ENCODE results near the gene STRAP.
A peak's percentile ranks its signal among the peaks of the same experiment; 100 is the strongest.
"Not testable (repeated sequence)": the region's sequence is repeated elsewhere in the genome, so short reads cannot be mapped to it uniquely, and the experiment has no call there.

Gene STRAP

DNA sequence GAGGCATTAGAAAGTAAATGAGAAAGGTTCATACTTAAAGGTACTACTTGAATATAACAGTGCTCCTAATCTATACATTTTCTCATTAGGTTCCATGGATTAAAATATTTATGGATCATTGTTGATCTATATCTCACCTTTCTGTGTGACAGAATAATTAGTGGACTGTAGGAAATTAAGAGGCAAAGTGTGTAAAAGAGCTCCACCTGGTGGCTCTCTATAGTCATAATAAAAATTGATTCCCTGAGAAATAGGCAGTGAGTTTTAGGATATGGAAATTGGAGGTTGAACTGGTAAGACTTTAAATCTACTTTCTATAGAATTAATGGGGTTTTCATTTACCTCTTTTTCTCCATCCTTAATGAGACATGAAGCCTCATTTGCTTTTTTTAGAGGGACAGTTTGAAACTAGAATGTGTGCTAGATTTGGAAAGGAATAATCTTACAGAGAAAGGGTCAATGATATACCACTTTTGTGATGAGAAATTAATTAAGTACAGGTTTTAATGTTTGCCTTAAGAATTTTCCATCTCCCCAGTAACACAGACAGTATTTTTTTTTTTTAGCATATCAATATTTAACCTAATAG, 17.2 kb downstream of the STRAP start:
- H3K9me3 ChIP-seq (ENCODE audit: control insufficient read depth in 1 of 2, low read length in 2 of 2) = no peaks in the 10 kb centered on the region
- H3K4me3 ChIP-seq (ENCODE audit: low read depth in 1 of 2, low read length in 2 of 2) = no peak overlapping the region
- H3K27ac ChIP-seq (ENCODE audit: low read length) = no peak overlapping the region
- H3K4me1 ChIP-seq (ENCODE audit: control insufficient read depth in 1 of 2, insufficient read depth in 2 of 2, low read length in 2 of 2) = peaks cover 0 to 12% of the 10 kb centered on the region in 2 donors
- H3K36me3 ChIP-seq (ENCODE audit: control insufficient read depth in 1 of 2, insufficient read depth in 2 of 2, low read length in 2 of 2) = peaks cover 39 to 54% of the 10 kb centered on the region in 2 donors
- no peaks in the 10 kb centered on the region for H3K27me3 ChIP-seq (ENCODE audit: low read depth, low read length)

DNA sequence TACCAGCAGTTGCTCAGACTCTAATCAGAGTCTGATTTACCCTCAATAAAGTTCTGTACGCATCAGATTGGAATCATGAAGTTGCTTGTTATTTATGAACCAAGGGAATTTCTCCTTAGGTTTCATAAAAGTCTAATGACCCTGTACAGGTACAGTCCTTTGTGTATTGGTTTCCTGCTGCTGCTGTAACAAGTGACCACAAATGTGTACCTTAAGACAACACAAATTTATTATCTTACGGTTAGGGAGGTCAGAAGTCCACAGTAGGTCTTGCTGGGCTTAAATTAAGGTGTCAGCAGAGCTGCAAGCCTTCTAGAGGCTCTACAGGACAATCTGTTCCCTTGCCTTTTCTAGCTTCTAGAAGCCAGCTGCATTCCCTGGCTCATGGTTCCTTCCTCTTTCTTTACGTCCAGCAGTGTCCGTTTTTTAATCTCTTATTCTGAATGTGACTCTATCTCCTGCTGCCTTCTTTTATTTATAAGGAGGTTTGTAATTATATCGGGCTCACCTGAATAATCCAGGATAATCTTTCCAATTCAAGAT, 22.3 kb downstream of the STRAP start:
- H3K36me3 ChIP-seq (ENCODE audit: control insufficient read depth in 1 of 2, insufficient read depth in 2 of 2, low read length in 2 of 2) = peaks cover 32 to 41% of the 10 kb centered on the region in 2 donors
- H3K4me3 ChIP-seq (ENCODE audit: low read depth in 1 of 2, low read length in 2 of 2) = no peak overlapping the region
- no peaks in the 10 kb centered on the region for H3K9me3 ChIP-seq (ENCODE audit: control insufficient read depth in 1 of 2, low read length in 2 of 2)
- no peak overlapping the region for H3K27ac ChIP-seq (ENCODE audit: low read length)
- H3K27me3 ChIP-seq (ENCODE audit: low read depth, low read length) = no peaks in the 10 kb centered on the region
- H3K4me1 ChIP-seq (ENCODE audit: control insufficient read depth in 1 of 2, insufficient read depth in 2 of 2, low read length in 2 of 2) = no peaks in the 10 kb centered on the region

DNA sequence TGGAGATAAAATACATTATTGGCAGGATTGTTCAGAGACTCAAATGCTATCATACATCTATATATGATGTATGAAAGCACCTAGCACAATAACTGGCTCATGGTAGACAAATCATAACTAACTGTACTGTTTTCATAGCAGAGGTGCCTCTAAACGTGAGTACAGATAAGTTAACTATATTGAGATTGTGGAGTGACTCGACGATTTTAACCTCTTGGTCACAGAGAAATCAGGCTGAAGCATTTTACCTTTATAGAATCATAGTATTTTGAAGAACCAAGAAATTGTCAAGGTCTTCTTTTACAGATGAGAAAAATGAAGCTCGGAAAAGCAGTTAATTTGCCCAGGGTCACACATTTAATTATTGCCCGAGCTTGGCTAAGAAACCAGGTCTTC, 28.3 kb downstream of the STRAP start:
- Histone ChIP-seq H3K36me3 (ENCODE audit: control insufficient read depth in 1 of 2, insufficient read depth in 2 of 2, low read length in 2 of 2) (peaks cover 0 to 4% of the 10 kb centered on the region in 2 donors), H3K4me1 (ENCODE audit: control insufficient read depth in 1 of 2, insufficient read depth in 2 of 2, low read length in 2 of 2) (peaks cover 7 to 8% of the 10 kb centered on the region in 2 donors), H3K27me3 (ENCODE audit: low read depth, low read length) (no peaks in the 10 kb centered on the region), H3K27ac (ENCODE audit: low read length) (no peak overlapping the region), H3K9me3 (ENCODE audit: control insufficient read depth in 1 of 2, low read length in 2 of 2) (no peaks in the 10 kb centered on the region), H3K4me3 (ENCODE audit: low read depth in 1 of 2, low read length in 2 of 2) (peak overlapping the region; percentile 67 to 90)

DNA sequence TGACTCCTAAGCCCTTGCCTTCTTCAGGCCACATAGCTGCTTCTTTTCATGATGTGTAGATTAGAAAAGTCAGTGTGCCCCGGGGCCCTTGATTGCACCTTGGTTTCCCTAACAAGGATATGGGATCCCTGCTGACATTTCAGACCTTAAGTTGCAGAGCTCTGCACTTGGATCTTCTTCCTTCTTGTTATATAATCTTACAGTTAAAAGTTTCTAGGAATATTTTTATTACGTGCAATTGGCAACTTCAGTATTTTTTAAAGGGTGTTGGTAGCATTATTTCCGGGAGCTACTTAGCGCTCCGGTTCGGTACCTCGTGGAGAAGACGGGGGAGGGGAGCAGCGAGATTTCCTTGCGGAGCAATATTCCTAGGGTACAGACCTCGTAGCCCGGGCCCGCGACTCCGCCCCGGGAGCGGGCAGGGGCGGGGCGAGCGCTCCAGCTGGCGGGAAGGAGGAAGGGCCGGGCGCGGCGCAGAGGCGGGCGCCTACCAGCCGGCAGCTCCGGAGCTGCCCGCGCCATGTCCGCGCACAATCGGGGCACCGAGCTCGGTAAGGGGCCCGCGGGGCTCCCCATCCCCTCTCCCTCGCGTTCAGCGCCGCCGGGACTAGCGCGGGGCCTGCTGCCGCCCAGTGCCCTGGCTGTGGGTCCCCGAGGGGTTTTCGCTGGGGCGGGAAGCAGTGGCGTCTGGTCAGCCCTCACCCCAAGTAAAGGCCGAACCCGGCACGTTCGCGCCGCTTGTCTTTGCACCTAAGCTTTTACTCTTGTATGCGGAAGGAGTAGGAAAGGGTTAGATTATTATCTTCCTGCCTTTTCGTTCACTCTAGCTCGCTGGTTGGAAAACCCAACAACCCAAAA, 28.9 kb downstream of the STRAP start, which contains the start of gene DERA:
DERA (plus strand) TSS at position 469 of the 858 bp plus-strand sequence; CDS start at position 521, 52 bp downstream.
- H3K27me3 ChIP-seq (ENCODE audit: low read depth, low read length) = no peaks in the 10 kb centered on the region
- peaks cover 7 to 8% of the 10 kb centered on the region in 2 donors for H3K4me1 ChIP-seq (ENCODE audit: control insufficient read depth in 1 of 2, insufficient read depth in 2 of 2, low read length in 2 of 2)
- H3K36me3 ChIP-seq (ENCODE audit: control insufficient read depth in 1 of 2, insufficient read depth in 2 of 2, low read length in 2 of 2) = no peaks in the 10 kb centered on the region
- no peaks in the 10 kb centered on the region for H3K9me3 ChIP-seq (ENCODE audit: control insufficient read depth in 1 of 2, low read length in 2 of 2)
- H3K27ac ChIP-seq (ENCODE audit: low read length) = peak within 1 kb of the TSS; percentile 94
- peak within 1 kb of the TSS; percentile 67 to 90 for H3K4me3 ChIP-seq (ENCODE audit: low read depth in 1 of 2, low read length in 2 of 2)

DNA sequence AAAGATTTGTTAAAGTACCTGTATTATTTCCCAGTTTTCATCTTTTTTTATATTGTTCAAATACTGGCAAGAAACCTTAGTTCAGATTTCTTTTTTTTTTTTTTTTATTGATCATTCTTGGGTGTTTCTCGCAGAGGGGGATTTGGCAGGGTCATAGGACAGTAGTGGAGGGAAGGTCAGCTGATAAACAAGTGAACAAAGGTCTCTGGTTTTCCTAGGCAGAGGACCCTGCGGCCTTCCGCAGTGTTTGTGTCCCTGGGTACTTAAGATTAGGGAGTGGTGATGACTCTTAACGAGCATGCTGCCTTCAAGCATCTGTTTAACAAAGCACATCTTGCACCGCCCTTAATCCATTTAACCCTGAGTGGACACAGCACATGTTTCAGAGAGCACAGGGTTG, 29.7 kb downstream of the STRAP start:
- H3K9me3 ChIP-seq (ENCODE audit: control insufficient read depth in 1 of 2, low read length in 2 of 2); H3K4me1 ChIP-seq (ENCODE audit: control insufficient read depth in 1 of 2, insufficient read depth in 2 of 2, low read length in 2 of 2); H3K27me3 ChIP-seq (ENCODE audit: low read depth, low read length); H3K36me3 ChIP-seq (ENCODE audit: control insufficient read depth in 1 of 2, insufficient read depth in 2 of 2, low read length in 2 of 2): not testable (repeated sequence)
- Histone ChIP-seq H3K27ac (ENCODE audit: low read length) (peak overlapping the region; percentile 94), H3K4me3 (ENCODE audit: low read depth in 1 of 2, low read length in 2 of 2) (peak overlapping the region; percentile 67 to 90)

DNA sequence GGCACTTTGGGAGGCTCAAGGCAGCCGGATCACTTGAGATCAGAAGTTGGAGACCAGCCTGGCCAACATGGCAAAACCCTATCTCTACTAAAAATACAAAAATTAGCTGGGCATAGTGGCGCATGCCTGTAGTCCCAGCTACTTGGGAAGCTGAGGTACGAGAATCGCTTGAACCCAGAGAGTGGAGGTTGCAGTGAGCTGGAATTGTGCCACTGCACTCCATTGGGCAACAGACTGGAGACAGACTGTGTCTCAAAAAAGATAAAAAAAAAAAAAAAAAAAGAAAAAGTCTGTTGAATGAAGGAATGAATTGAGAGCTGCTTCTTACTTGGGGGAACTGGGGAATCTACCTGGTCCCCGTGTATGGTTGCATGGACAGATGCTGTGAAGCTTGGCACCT, 31.9 kb downstream of the STRAP start:
- not testable (repeated sequence) for H3K27me3 ChIP-seq (ENCODE audit: low read depth, low read length); H3K36me3 ChIP-seq (ENCODE audit: control insufficient read depth in 1 of 2, insufficient read depth in 2 of 2, low read length in 2 of 2)

DNA sequence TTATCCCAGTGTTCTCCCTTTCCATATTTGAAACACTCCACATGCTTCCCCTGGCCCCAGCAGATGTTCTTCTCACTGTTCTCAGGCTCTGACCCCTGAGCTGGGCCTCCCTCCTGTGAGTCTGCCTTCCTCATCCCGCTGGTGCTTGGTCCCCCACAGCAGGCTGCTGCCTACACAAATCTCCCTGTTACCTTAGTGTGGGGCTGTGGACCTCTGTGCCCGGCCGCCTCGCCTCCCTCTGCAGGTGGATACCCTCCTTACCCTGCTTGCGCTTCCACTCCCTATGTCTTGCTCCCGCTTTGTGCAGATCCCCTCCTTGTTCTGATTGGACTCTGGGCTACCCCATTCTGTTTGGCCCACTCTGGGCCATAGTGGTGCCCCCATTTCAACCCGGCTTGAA, 35.9 kb downstream of the STRAP start:
- Histone ChIP-seq H3K4me3 (ENCODE audit: low read depth in 1 of 2, low read length in 2 of 2) (no peak overlapping the region), H3K36me3 (ENCODE audit: control insufficient read depth in 1 of 2, insufficient read depth in 2 of 2, low read length in 2 of 2) (no peaks in the 10 kb centered on the region), H3K27me3 (ENCODE audit: low read depth, low read length) (no peaks in the 10 kb centered on the region), H3K9me3 (ENCODE audit: control insufficient read depth in 1 of 2, low read length in 2 of 2) (no peaks in the 10 kb centered on the region), H3K4me1 (ENCODE audit: control insufficient read depth in 1 of 2, insufficient read depth in 2 of 2, low read length in 2 of 2) (peaks cover 9 to 22% of the 10 kb centered on the region in 2 donors), H3K27ac (ENCODE audit: low read length) (peak overlapping the region; percentile 21)

More for the DNA sequence above, 31.9 kb downstream of the STRAP start:
- not testable (repeated sequence) for H3K4me3 ChIP-seq (ENCODE audit: low read depth in 1 of 2, low read length in 2 of 2); H3K9me3 ChIP-seq (ENCODE audit: control insufficient read depth in 1 of 2, low read length in 2 of 2); H3K27ac ChIP-seq (ENCODE audit: low read length)
- H3K4me1 ChIP-seq (ENCODE audit: control insufficient read depth in 1 of 2, insufficient read depth in 2 of 2, low read length in 2 of 2) = peaks cover 7 to 18% of the 10 kb centered on the region in 2 donors

DNA sequence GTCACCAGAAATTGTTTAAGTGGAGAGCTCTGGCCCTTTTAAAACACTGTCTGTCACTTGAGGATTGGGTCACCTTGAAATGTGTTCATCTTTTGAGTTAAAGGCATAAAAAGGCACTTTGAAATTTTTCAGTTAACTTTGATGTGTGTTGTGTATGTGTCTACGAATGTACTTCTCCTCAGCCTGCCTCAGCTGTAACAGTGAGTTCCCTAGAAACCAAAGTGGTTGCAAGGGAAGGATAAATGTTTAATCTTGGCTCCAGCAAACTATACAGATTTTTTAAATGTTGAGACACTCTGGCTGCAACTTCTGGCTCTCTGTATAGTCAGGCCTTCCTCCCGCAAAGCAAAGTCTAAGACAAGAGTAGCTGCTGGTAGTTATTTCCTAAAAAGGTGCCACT, 37.2 kb downstream of the STRAP start:
- Histone ChIP-seq H3K36me3 (ENCODE audit: control insufficient read depth in 1 of 2, insufficient read depth in 2 of 2, low read length in 2 of 2) (no peaks in the 10 kb centered on the region), H3K27me3 (ENCODE audit: low read depth, low read length) (no peaks in the 10 kb centered on the region), H3K9me3 (ENCODE audit: control insufficient read depth in 1 of 2, low read length in 2 of 2) (no peaks in the 10 kb centered on the region), H3K4me1 (ENCODE audit: control insufficient read depth in 1 of 2, insufficient read depth in 2 of 2, low read length in 2 of 2) (peaks cover 9 to 22% of the 10 kb centered on the region in 2 donors), H3K4me3 (ENCODE audit: low read depth in 1 of 2, low read length in 2 of 2) (no peak overlapping the region), H3K27ac (ENCODE audit: low read length) (peak overlapping the region; percentile 70)

DNA sequence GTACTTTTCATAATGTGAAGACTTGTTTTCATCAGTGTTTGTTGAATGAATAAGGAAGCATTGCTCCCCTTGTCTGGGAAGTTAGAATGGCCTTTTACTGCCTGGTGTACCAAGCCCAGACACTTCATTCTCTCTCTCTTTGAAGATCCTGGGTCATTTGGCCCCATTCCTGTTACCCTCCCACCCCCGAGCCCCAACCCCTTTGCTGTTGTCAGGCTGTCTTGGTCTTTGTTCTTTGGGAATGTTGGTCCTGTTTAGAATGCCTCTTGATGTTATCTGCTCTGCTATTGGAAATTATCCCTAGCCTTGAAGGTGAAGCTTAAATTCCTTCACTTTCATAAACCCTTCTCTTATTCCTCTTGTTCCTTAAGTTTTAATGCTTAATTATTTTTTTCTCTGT, 42.8 kb downstream of the STRAP start:
- H3K27ac ChIP-seq (ENCODE audit: low read length) = no peak overlapping the region
- H3K9me3 ChIP-seq (ENCODE audit: control insufficient read depth in 1 of 2, low read length in 2 of 2) = no peaks in the 10 kb centered on the region
- H3K4me3 ChIP-seq (ENCODE audit: low read depth in 1 of 2, low read length in 2 of 2) = no peak overlapping the region
- no peaks in the 10 kb centered on the region for H3K36me3 ChIP-seq (ENCODE audit: control insufficient read depth in 1 of 2, insufficient read depth in 2 of 2, low read length in 2 of 2)
- H3K27me3 ChIP-seq (ENCODE audit: low read depth, low read length) = no peaks in the 10 kb centered on the region
- H3K4me1 ChIP-seq (ENCODE audit: control insufficient read depth in 1 of 2, insufficient read depth in 2 of 2, low read length in 2 of 2) = peaks cover 2 to 20% of the 10 kb centered on the region in 2 donors

DNA sequence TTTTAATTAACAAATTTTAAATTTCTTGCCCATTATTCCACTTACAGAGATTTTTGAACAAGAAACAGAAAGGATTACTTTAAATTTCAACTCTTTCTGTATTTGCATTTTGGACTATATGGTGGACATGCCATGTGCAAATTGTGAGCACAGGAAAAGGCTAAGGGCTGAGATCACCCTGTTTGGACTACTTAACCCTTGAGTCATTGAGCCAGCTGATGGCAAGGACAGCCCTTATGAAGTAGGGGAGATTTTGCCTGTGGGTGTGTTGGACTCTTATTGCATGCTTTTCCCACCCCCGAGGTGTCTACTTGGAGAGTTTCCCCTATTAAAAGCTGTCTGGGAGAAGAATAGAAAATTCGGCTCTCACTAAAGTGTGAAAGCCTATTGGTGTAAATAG, 46.2 kb downstream of the STRAP start:
- Histone ChIP-seq H3K4me1 (ENCODE audit: control insufficient read depth in 1 of 2, insufficient read depth in 2 of 2, low read length in 2 of 2) (peaks cover 0 to 16% of the 10 kb centered on the region in 2 donors), H3K4me3 (ENCODE audit: low read depth in 1 of 2, low read length in 2 of 2) (no peak overlapping the region), H3K27me3 (ENCODE audit: low read depth, low read length) (no peaks in the 10 kb centered on the region), H3K9me3 (ENCODE audit: control insufficient read depth in 1 of 2, low read length in 2 of 2) (no peaks in the 10 kb centered on the region), H3K27ac (ENCODE audit: low read length) (no peak overlapping the region), H3K36me3 (ENCODE audit: control insufficient read depth in 1 of 2, insufficient read depth in 2 of 2, low read length in 2 of 2) (no peaks in the 10 kb centered on the region)

DNA sequence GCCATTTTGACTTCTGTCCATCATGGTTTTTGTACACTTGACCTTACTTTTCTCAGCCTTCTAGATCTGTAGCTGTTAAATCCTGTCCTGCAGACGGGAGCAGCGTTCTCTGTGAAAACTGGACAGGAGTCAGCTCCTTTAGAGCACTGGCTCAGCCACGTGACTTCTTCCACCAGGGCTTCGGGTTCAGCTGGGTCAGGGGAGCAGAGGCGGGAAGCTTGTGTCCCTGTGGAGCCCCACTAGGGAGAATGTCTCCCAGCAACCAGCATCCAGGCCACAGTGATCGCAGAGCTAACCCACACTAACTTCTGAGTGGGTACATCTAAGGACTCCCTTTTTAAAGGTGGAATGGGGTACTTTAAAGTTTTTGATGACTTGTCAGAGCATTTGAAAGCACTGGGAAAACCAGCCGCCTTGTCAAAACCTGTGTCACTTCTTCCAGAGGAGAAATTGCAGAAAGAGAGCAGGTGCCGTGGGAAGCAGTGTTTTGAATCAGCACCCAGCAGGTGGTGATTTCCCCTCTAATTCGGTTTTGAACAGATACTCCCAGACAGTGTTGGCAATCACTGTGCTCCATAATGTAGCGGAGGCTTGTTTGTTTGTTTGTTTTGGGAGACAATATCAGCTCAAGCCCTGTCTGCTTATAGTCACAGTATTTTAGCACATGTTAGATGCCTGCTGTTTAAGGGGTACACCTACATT, 46.8 kb downstream of the STRAP start:
- H3K4me1 ChIP-seq (ENCODE audit: control insufficient read depth in 1 of 2, insufficient read depth in 2 of 2, low read length in 2 of 2) = peaks cover 0 to 16% of the 10 kb centered on the region in 2 donors
- H3K4me3 ChIP-seq (ENCODE audit: low read depth in 1 of 2, low read length in 2 of 2) = no peak overlapping the region
- H3K9me3 ChIP-seq (ENCODE audit: control insufficient read depth in 1 of 2, low read length in 2 of 2) = no peaks in the 10 kb centered on the region
- H3K36me3 ChIP-seq (ENCODE audit: control insufficient read depth in 1 of 2, insufficient read depth in 2 of 2, low read length in 2 of 2) = no peaks in the 10 kb centered on the region
- H3K27ac ChIP-seq (ENCODE audit: low read length) = no peak overlapping the region
- H3K27me3 ChIP-seq (ENCODE audit: low read depth, low read length) = no peaks in the 10 kb centered on the region

Data from muscle layer of duodenum (tissue), 2 donors.